ENCODE measurements around the gene LMX1B.
"Not testable (repeated sequence)": the region's sequence is repeated elsewhere in the genome, so short reads cannot be mapped to it uniquely, and the experiment has no call there.

The LMX1B gene

GRCh38 chr9:126635061-126635460 is 21.3 kb downstream of the LMX1B start:
- no peak for DNase-seq

- DNase-seq = no peak
Measured at GRCh38 chr9:126635661-126636439, 22.1 kb downstream of the LMX1B start.

GRCh38 chr9:126636983-126637798 is 23.5 kb downstream of the LMX1B start:
- DNase-seq = no peak

- no peak for DNase-seq
Measured at GRCh38 chr9:126638571-126639132, 24.9 kb downstream of the LMX1B start.

- DNase-seq = no peak
Measured at GRCh38 chr9:126639318-126640000, 25.7 kb downstream of the LMX1B start.

- DNase-seq = no peak
Measured at GRCh38 chr9:126641118-126641851, 27.6 kb downstream of the LMX1B start.

- DNase-seq = no peak
Measured at GRCh38 chr9:126642010-126642744, 28.4 kb downstream of the LMX1B start.

- no peak for DNase-seq
Measured at GRCh38 chr9:126642839-126643238, 29.1 kb downstream of the LMX1B start.

- no peak for DNase-seq
Measured at GRCh38 chr9:126643945-126644527, 30.3 kb downstream of the LMX1B start.

GRCh38 chr9:126646162-126646561 is 32.4 kb downstream of the LMX1B start:
- DNase-seq = no peak

GRCh38 chr9:126647585-126648411 is 34.1 kb downstream of the LMX1B start:
- DNase-seq = no peak

GRCh38 chr9:126649477-126649876 is 35.7 kb downstream of the LMX1B start:
- DNase-seq = no peak

- no peak for DNase-seq
Measured at GRCh38 chr9:126650404-126651341, 36.9 kb downstream of the LMX1B start.

GRCh38 chr9:126652140-126652582 is 38.4 kb downstream of the LMX1B start:
- DNase-seq = no peak

- no peak for DNase-seq
Measured at GRCh38 chr9:126654124-126654523, 40.4 kb downstream of the LMX1B start.

- DNase-seq = not testable (repeated sequence)
Measured at GRCh38 chr9:126656214-126656613, 42.5 kb downstream of the LMX1B start.

GRCh38 chr9:126658201-126658825 is 44.6 kb downstream of the LMX1B start:
- no peak for DNase-seq

GRCh38 chr9:126658956-126659555 is 45.3 kb downstream of the LMX1B start:
- no peak for DNase-seq
